Measurements from ENCODE around the gene CCDC106. TPM values are rescaled to one million over a fixed set of nuclear protein-coding genes. Genes with fewer than 3 reads are reported as not detected.
A peak's percentile ranks its signal among the peaks of the same experiment; 100 is the strongest.

CCDC106 gene
- total RNA-seq, 2 experiments from 2014 or later = 8.8 to 11.2 TPM

DNA sequence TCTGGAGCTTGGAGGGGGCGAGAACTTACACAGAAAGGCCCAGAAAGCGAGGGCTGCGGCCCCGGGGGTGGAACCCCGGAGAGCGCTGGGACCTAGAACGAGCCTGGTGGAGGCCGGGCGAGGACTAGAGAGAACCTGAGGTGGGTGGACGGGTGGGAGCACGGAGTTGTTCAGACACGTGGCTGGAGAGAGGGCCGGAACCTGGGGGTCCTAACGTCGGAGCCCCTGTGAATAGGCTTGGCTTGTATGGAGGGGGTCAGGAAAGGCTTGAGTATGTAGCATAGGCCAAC is 4.2 kb upstream of the CCDC106 start:
- ATAC-seq (no peak), DNase-seq (no peak)
- TF ChIP-seq, protein P1, sequence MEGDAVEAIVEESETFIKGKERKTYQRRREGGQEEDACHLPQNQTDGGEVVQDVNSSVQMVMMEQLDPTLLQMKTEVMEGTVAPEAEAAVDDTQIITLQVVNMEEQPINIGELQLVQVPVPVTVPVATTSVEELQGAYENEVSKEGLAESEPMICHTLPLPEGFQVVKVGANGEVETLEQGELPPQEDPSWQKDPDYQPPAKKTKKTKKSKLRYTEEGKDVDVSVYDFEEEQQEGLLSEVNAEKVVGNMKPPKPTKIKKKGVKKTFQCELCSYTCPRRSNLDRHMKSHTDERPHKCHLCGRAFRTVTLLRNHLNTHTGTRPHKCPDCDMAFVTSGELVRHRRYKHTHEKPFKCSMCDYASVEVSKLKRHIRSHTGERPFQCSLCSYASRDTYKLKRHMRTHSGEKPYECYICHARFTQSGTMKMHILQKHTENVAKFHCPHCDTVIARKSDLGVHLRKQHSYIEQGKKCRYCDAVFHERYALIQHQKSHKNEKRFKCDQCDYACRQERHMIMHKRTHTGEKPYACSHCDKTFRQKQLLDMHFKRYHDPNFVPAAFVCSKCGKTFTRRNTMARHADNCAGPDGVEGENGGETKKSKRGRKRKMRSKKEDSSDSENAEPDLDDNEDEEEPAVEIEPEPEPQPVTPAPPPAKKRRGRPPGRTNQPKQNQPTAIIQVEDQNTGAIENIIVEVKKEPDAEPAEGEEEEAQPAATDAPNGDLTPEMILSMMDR (IDR thresholded peaks at IDR 0.05) = no peak
- CTCF ChIA-PET = interaction anchor here (1.6 to 2.6 kb wide), 2 partner anchors 10 to 11 kb away, joined by 4 to 7 read pairs; no protein-coding TSS in a partner anchor
- Mint-ChIP-seq H3K36me3 (ENCODE audit: low read depth) (peaks cover 45% of the 10 kb centered on the region), H3K27me3 (no peaks in the 10 kb centered on the region), H3K4me1 (ENCODE audit: low read depth) (peaks cover 47% of the 10 kb centered on the region), H3K9me3 (peaks cover 4% of the 10 kb centered on the region), H3K27ac (peak overlapping the region; percentile 96), H3K4me3 (peak overlapping the region; percentile 82)
- intact Hi-C loops (cut with micrococcal nuclease) = no loop called here
- POLR2A ChIA-PET = interaction anchor here (1.2 to 3.2 kb wide), 4 partner anchors 8 to 13 kb away, joined by 3 to 12 read pairs (median 7); partner anchors contain the start of gene U2AF2

GRCh38 chr19:55644191-55644833 is 3.7 kb upstream of the CCDC106 start:
- POLR2A ChIA-PET = interaction anchor here (1.2 to 3.2 kb wide), 4 partner anchors 8 to 10 kb away, joined by 3 to 12 read pairs (median 8); partner anchors contain the start of gene U2AF2

GRCh38 chr19:55644842-55645511 is 3.0 kb upstream of the CCDC106 start:
- intact Hi-C loops (cut with micrococcal nuclease) = no loop called here
- Mint-ChIP-seq H3K36me3 (ENCODE audit: low read depth) (peaks cover 41% of the 10 kb centered on the region), H3K9me3 (no peaks in the 10 kb centered on the region), H3K4me1 (ENCODE audit: low read depth) (peaks cover 49% of the 10 kb centered on the region), H3K27ac (peak overlapping the region; percentile 96), H3K4me3 (peak overlapping the region; percentile 82), H3K27me3 (no peaks in the 10 kb centered on the region)
- ChIA-PET POLR2A (interaction anchor here (0.7 to 3.2 kb wide), 4 partner anchors 8 to 10 kb away, joined by 3 to 12 read pairs (median 4); partner anchors contain the start of gene U2AF2), CTCF (interaction anchor here (1.2 to 2.6 kb wide), 3 partner anchors 8 to 12 kb away, joined by 4 to 7 read pairs (median 4); no protein-coding TSS in a partner anchor)
- DNase-seq (no peak), ATAC-seq (no peak)
- TF ChIP-seq, protein P1 (IDR thresholded peaks at IDR 0.05) = no peak

More at GRCh38 chr19:55644191-55644833, 3.7 kb upstream of the CCDC106 start:
- H3K4me1 Mint-ChIP-seq (ENCODE audit: low read depth) = peaks cover 46% of the 10 kb centered on the region
- no peak for ATAC-seq
- TF ChIP-seq, protein P1 (IDR thresholded peaks at IDR 0.05) = no peak
- H3K27ac Mint-ChIP-seq = peak overlapping the region; percentile 96
- no peak for DNase-seq
- intact Hi-C loops (cut with micrococcal nuclease) = no loop called here
- no peaks in the 10 kb centered on the region for H3K27me3 Mint-ChIP-seq
- peak overlapping the region; percentile 82 for H3K4me3 Mint-ChIP-seq
- no peaks in the 10 kb centered on the region for H3K9me3 Mint-ChIP-seq
- peaks cover 41% of the 10 kb centered on the region for H3K36me3 Mint-ChIP-seq (ENCODE audit: low read depth)
- CTCF ChIA-PET = interaction anchor here (1.2 to 2.6 kb wide), 3 partner anchors 9 to 12 kb away, joined by 4 to 7 read pairs (median 4); no protein-coding TSS in a partner anchor

- POLR2A ChIA-PET = interaction anchor here (0.7 to 1.8 kb wide), 2 partner anchors 8 to 9 kb away, joined by 3 to 4 read pairs; partner anchors contain the start of gene U2AF2
- intact Hi-C loops (cut with micrococcal nuclease) = no loop called here
- no peak for DNase-seq
- no peak for ATAC-seq
- Mint-ChIP-seq H3K4me1 (ENCODE audit: low read depth) (peaks cover 51% of the 10 kb centered on the region), H3K36me3 (ENCODE audit: low read depth) (peaks cover 36% of the 10 kb centered on the region), H3K4me3 (peak overlapping the region; percentile 82), H3K9me3 (no peaks in the 10 kb centered on the region), H3K27me3 (no peaks in the 10 kb centered on the region), H3K27ac (peak overlapping the region; percentile 61)
- TF ChIP-seq, protein P1 (IDR thresholded peaks at IDR 0.05) = no peak
- CTCF ChIA-PET = interaction anchor here (1.2 to 5.2 kb wide), 4 partner anchors 7 to 13 kb away, joined by 4 to 36 read pairs (median 6); no protein-coding TSS in a partner anchor
These were observed 2.5 kb upstream of the CCDC106 start for GRCh38 chr19:55645512-55645881.
